Brain microvascular endothelial cell (primary cell): ENCODE results near the gene PICALM.

Experiments
- DNase-seq: peaks from one replicate; pipeline ENCODE4 v3.0.0-alpha.2; 2020
- H3K27ac ChIP-seq: fragments of 250-450 bp; sonication (Bioruptor Pico); 2 replicates; pipeline ENCODE4 v1.5.1; 2020; ENCODE audit warnings: mild to moderate bottlenecking, moderate library complexity
- H3K27me3 ChIP-seq: fragments of 250-450 bp; sonication (Bioruptor Pico); replicated peaks from 2 replicates; pipeline ENCODE4 v1.5.1; 2020; ENCODE audit warnings: mild to moderate bottlenecking
- H3K36me3 ChIP-seq: fragments of 250-450 bp; sonication (Bioruptor Pico); replicated peaks from 2 replicates; pipeline ENCODE4 v1.5.1; 2020; ENCODE audit warnings: mild to moderate bottlenecking
- H3K4me3 ChIP-seq: 2 replicates; pipeline ENCODE4 v1.5.1; 2011; ENCODE audit warnings: low read depth, mild to moderate bottlenecking, control low read depth, low read length, moderate library complexity
- in situ Hi-C: cut with HindIII; loops from 2 replicates; pipeline ENCODE4 v1.10.0; 2017; ENCODE audit warnings: low sequenced_read_pairs, low pct_ligation_motif_present
- TF ChIP-seq, protein P1 (sequence below): IDR thresholded peaks from 2 replicates; pipeline ENCODE4 v1.5.1; 2011; ENCODE audit warnings: low read depth, mild to moderate bottlenecking, moderate library complexity, low read length, control low read depth, inconsistent platforms; ENCODE audit errors: missing control alignments

The PICALM gene, protein sequence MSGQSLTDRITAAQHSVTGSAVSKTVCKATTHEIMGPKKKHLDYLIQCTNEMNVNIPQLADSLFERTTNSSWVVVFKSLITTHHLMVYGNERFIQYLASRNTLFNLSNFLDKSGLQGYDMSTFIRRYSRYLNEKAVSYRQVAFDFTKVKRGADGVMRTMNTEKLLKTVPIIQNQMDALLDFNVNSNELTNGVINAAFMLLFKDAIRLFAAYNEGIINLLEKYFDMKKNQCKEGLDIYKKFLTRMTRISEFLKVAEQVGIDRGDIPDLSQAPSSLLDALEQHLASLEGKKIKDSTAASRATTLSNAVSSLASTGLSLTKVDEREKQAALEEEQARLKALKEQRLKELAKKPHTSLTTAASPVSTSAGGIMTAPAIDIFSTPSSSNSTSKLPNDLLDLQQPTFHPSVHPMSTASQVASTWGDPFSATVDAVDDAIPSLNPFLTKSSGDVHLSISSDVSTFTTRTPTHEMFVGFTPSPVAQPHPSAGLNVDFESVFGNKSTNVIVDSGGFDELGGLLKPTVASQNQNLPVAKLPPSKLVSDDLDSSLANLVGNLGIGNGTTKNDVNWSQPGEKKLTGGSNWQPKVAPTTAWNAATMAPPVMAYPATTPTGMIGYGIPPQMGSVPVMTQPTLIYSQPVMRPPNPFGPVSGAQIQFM

DNA sequence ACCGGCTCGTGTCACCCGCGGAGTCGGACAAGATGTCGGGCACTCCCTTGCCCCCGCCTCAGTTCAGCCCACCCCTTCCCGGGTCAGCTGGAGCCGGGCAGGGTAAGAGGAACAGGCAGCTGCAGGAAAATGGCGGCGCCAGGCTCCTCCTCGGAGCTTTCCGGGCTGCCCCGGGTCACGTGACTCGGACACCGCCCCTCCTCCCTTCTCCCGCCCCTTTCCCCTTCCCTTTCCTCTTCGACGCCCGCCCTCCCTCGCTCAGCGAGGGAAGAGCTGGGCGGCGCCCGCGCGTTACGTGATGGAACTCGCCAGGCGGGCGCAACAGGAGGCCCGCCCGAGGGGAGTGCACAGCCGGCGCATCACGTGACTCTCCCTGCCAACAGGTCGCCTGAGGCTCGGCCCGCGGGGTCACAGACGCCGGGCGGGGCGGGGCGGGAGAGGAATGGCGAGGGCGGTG lies at the start of gene PICALM:
PICALM (minus strand) TSS at position 134 of the 457 bp plus-strand sequence. CDS start 304 bp downstream, outside the sequence.
- Histone ChIP-seq H3K27me3 (no peaks in the 10 kb centered on the region), H3K27ac (peak within 1 kb of the TSS; percentile 99), H3K36me3 (no peaks in the 10 kb centered on the region), H3K4me3 (peak within 1 kb of the TSS; percentile 95)
- TF ChIP-seq, protein P1, sequence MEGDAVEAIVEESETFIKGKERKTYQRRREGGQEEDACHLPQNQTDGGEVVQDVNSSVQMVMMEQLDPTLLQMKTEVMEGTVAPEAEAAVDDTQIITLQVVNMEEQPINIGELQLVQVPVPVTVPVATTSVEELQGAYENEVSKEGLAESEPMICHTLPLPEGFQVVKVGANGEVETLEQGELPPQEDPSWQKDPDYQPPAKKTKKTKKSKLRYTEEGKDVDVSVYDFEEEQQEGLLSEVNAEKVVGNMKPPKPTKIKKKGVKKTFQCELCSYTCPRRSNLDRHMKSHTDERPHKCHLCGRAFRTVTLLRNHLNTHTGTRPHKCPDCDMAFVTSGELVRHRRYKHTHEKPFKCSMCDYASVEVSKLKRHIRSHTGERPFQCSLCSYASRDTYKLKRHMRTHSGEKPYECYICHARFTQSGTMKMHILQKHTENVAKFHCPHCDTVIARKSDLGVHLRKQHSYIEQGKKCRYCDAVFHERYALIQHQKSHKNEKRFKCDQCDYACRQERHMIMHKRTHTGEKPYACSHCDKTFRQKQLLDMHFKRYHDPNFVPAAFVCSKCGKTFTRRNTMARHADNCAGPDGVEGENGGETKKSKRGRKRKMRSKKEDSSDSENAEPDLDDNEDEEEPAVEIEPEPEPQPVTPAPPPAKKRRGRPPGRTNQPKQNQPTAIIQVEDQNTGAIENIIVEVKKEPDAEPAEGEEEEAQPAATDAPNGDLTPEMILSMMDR, result no peak
- in situ Hi-C loops, result no loop called here
- peak; percentile 96 for DNase-seq

DNA sequence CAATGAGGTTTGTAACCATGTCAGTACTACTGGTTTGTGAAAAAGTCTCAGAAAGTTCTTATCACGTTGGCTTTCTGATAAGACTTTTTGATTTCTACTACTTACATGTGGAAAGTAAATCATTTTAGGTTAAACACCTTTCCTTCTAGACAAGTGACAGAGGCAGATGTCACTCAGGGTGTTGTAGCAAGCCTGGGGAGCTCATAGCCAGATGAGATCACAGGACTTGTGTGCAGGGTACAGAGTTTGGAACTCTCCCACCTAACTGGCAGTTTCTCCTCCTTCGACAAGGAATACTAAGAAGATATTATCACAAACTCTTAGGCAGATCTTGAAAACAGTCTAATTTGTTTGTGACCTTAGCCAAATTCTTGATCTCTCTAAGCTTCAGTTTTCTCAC lies 49.4 kb upstream of the PICALM start:
- in situ Hi-C loops, result no loop called here
- Histone ChIP-seq H3K36me3 (no peaks in the 10 kb centered on the region), H3K4me3 (no peak overlapping the region), H3K27ac (no peak overlapping the region), H3K27me3 (no peaks in the 10 kb centered on the region)
- no peak for DNase-seq
- TF ChIP-seq, protein P1, result no peak

DNA sequence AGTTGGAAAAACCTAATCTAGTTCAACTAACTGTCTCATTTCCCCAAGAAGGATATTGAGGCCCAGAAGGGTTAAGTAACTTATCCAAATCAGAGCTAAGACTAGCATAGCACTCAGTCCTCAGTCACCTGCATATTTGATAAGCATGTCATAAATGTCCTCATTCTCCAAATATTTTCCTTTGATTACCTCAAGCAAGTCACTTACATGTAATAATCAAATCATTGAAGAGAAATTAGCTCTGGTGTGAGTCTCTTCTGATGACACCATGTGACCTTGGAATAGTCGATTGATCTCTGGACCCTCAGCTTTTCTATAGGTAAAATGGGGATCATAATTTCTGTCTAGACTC lies 48.8 kb upstream of the PICALM start:
- no peak for DNase-seq
- Histone ChIP-seq H3K27me3 (no peaks in the 10 kb centered on the region), H3K27ac (no peak overlapping the region), H3K36me3 (no peaks in the 10 kb centered on the region), H3K4me3 (no peak overlapping the region)
- in situ Hi-C loops, result no loop called here
- TF ChIP-seq, protein P1, result no peak

DNA sequence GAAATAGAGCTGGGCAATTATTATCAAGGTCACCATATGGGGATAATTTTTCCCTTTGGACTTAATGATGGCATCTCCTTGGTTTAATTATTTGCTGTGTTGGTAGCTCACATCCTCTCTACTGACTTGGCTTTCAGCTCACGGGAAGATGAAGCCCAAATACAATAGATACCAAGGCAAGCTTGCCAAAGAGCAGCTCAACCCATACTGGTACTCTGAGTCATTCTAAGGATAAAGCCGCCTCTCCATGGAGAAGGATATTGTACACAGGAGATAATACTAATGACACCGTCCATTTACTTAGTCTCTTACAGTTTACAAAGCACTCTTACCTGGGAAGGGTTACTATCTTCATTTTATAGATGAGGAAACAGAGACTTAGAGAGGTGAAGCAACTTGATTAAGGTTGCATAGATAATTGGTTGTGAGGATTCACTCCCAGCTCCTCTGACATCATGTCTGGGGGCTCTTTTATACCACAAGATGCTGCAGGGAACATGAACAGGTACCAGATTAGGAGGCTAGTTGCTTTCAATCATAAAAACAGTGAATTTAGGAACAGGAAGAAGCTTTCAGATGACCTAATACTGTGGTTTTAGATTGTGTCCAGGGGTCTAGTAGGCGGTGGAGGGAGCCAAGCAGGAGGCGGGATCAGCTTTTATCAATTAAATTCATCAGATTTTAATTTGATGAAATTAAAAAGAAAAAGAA lies 48.3 kb upstream of the PICALM start:
- no peak overlapping the region for H3K4me3 ChIP-seq
- TF ChIP-seq, protein P1, result no peak
- DNase-seq, result peak; percentile 63
- H3K27ac ChIP-seq, result peak overlapping the region; percentile 23
- in situ Hi-C loops, result no loop called here
- no peaks in the 10 kb centered on the region for H3K36me3 ChIP-seq
- H3K27me3 ChIP-seq, result no peaks in the 10 kb centered on the region

DNA sequence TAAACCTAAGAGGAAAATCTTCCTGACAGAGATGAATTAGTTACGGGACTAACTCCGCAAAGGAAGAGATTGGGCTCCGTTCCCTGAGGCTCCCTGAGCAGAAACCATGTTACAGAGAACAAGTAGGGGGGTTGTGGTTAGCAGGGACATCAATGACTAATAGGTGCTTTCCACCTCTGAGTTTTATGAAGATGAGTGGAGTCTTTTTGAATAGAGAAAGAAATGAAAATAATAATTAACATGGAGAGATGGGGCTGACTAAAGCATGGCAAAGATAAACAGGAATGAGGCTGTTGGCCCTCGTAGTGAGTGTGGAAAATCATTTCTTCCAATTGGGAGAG lies 47.5 kb upstream of the PICALM start:
- Histone ChIP-seq H3K27ac (peak overlapping the region; percentile 27), H3K4me3 (no peak overlapping the region), H3K27me3 (no peaks in the 10 kb centered on the region), H3K36me3 (no peaks in the 10 kb centered on the region)
- in situ Hi-C loops, result no loop called here
- TF ChIP-seq, protein P1, result no peak
- peak; percentile 60 for DNase-seq
